IMR-90 (cell line): Measurements from ENCODE around the gene LONP2. TPM values are rescaled to one million over a fixed set of nuclear protein-coding genes. Genes with fewer than 3 reads are reported as not detected.

ENCODE experiments used
- ATAC-seq: fragments of 200-7000 bp; cut with Tn5 transposase; 2 replicates; pipeline ENCODE4 v1.9.1; 2020; ENCODE audit warnings: low read depth, mild to moderate bottlenecking, moderate library complexity
- BruUV-seq: library from RNA; stranded (reverse); fragments of 400-500 nt; replicated peaks from 2 replicates; lab custom pipeline; 2021; lab: Mats Ljungman, UMichigan
- CTCF ChIA-PET: fragments of 300-600 bp; formaldehyde crosslinking; extraction: SDS; loops from one replicate; lab custom pipeline; 2021; ENCODE audit warnings: antibody characterized with exemption; lab: Yijun Ruan, JAX
- POLR2A ChIA-PET: fragments of 300-600 bp; sonication (Branson Sonifier 250); formaldehyde crosslinking; loops from one replicate; lab custom pipeline; 2022; ENCODE audit warnings: antibody characterized with exemption; ENCODE audit not compliant: unreplicated experiment; lab: Charles Lee
- DNase-seq: peaks from one replicate; pipeline ENCODE4 v3.0.0; 2013
- H2AFZ ChIP-seq: replicated peaks from 2 replicates; pipeline ENCODE3; 2013; ENCODE audit warnings: low read length, mild to moderate bottlenecking; ENCODE audit not compliant: poor library complexity
- H2AK5ac ChIP-seq: 2 replicates; pipeline ENCODE4 v1.6.1; 2013; ENCODE audit warnings: low read depth, low read length, inconsistent platforms
- H2AK9ac ChIP-seq: replicated peaks from 2 replicates; pipeline ENCODE3; 2013; ENCODE audit warnings: mild to moderate bottlenecking, low read depth, low read length, moderate library complexity; ENCODE audit not compliant: poor library complexity
- H2BK120ac ChIP-seq: 2 replicates; pipeline ENCODE4 v1.6.1; 2013; ENCODE audit warnings: low read depth, low read length, inconsistent platforms
- H2BK15ac ChIP-seq: 3 replicates; pipeline ENCODE4 v1.6.1; 2013; ENCODE audit warnings: low read depth, low read length, inconsistent platforms
- H2BK20ac ChIP-seq: 2 replicates; pipeline ENCODE4 v1.6.1; 2013; ENCODE audit warnings: low read depth, mild to moderate bottlenecking, inconsistent platforms, low read length, moderate library complexity
- H2BK5ac ChIP-seq: 2 replicates; pipeline ENCODE4 v1.6.1; 2013; ENCODE audit warnings: mild to moderate bottlenecking, low read depth, low read length, inconsistent platforms; ENCODE audit not compliant: poor library complexity, severe bottlenecking
- H3K14ac ChIP-seq: replicated peaks from 2 replicates; pipeline ENCODE4 v1.6.1; 2013; ENCODE audit warnings: low read depth, low read length, inconsistent platforms
- H3K18ac ChIP-seq: 2 replicates; pipeline ENCODE4 v1.6.1; 2013; ENCODE audit warnings: low read depth, low read length, control low read depth
- H3K23ac ChIP-seq: 2 replicates; pipeline ENCODE4 v1.6.1; 2013; ENCODE audit warnings: low read depth, low read length, inconsistent platforms
- H3K27ac ChIP-seq: 2 replicates; pipeline ENCODE4 v1.5.1; 2013; ENCODE audit warnings: mild to moderate bottlenecking, control low read depth, low read length; ENCODE audit not compliant: insufficient read depth
- H3K27me3 ChIP-seq: 2 replicates; pipeline ENCODE4 v1.6.1; 2013; ENCODE audit warnings: low read length; ENCODE audit not compliant: control insufficient read depth, insufficient read depth
- H3K36me3 ChIP-seq: 2 replicates; pipeline ENCODE4 v1.6.1; 2013; ENCODE audit warnings: low read length, mixed read lengths; ENCODE audit not compliant: control insufficient read depth, insufficient read depth
- H3K4ac ChIP-seq: 2 replicates; pipeline ENCODE4 v1.6.1; 2013; ENCODE audit warnings: low read depth, low read length, inconsistent platforms
- H3K4me1 ChIP-seq: 2 replicates; pipeline ENCODE4 v1.6.1; 2013; ENCODE audit warnings: low read length, mixed read lengths; ENCODE audit not compliant: control insufficient read depth, insufficient read depth
- H3K4me2 ChIP-seq: 2 replicates; pipeline ENCODE4 v1.6.1; 2013; ENCODE audit warnings: low read depth, mild to moderate bottlenecking, control low read depth, low read length, moderate library complexity
- H3K4me3 ChIP-seq: 2 replicates; pipeline ENCODE4 v1.5.1; 2013; ENCODE audit warnings: low read depth, mild to moderate bottlenecking, control low read depth, low read length, moderate library complexity; ENCODE audit not compliant: insufficient read depth
- H3K56ac ChIP-seq: 2 replicates; pipeline ENCODE4 v1.6.1; 2013; ENCODE audit warnings: low read length, inconsistent platforms; ENCODE audit not compliant: insufficient read depth; ENCODE audit errors: extremely low read depth
- H3K79me1 ChIP-seq, 2 experiments: 2 replicates each; pipeline ENCODE4 v1.6.1; 2013; ENCODE audit warnings: low read length in 2 of 2, inconsistent platforms in 1 of 2, low read depth in 1 of 2
- H3K9ac ChIP-seq: 2 replicates; pipeline ENCODE4 v1.6.1; 2013; ENCODE audit warnings: low read depth, low read length, control low read depth
- H3K9me1 ChIP-seq: 2 replicates; pipeline ENCODE4 v1.6.1; 2013; ENCODE audit warnings: low read length, inconsistent platforms; ENCODE audit not compliant: insufficient read depth
- H3K9me3 ChIP-seq: 2 replicates; pipeline ENCODE4 v1.6.1; 2013; ENCODE audit warnings: low read length; ENCODE audit not compliant: control insufficient read depth, insufficient read depth
- H4K20me1 ChIP-seq: 2 replicates; pipeline ENCODE4 v1.6.1; 2013; ENCODE audit warnings: low read length, inconsistent platforms; ENCODE audit not compliant: insufficient read depth
- H4K5ac ChIP-seq: 2 replicates; pipeline ENCODE4 v1.6.1; 2013; ENCODE audit warnings: mild to moderate bottlenecking, low read depth, low read length, control low read depth
- H4K8ac ChIP-seq, 2 experiments: 2 replicates each; pipeline ENCODE4 v1.6.1; 2013; ENCODE audit warnings: low read depth in 2 of 2, low read length in 2 of 2, control low read depth in 1 of 2, inconsistent platforms in 1 of 2
- H4K91ac ChIP-seq: 2 replicates; pipeline ENCODE4 v1.6.1; 2013; ENCODE audit warnings: low read depth, low read length, inconsistent platforms; ENCODE audit not compliant: insufficient read depth
- BHLHE40 ChIP-seq: fragments of 150-350 bp; IDR thresholded peaks from 2 replicates; pipeline ENCODE4 v1.6.1; 2016; ENCODE audit warnings: mild to moderate bottlenecking, low read depth, low read length
- CEBPB ChIP-seq: IDR thresholded peaks from 2 replicates; pipeline ENCODE4 v1.6.1; 2012; ENCODE audit warnings: low read depth, low read length, improper control_type of control experiment
- FOS ChIP-seq: fragments of 150-350 bp; IDR thresholded peaks from 2 replicates; pipeline ENCODE4 v1.6.1; 2016; ENCODE audit warnings: low read depth, low read length
- MAZ ChIP-seq: IDR thresholded peaks from 2 replicates; pipeline ENCODE4 v1.6.1; 2012; ENCODE audit warnings: low read depth, mild to moderate bottlenecking, low read length, improper control_type of control experiment, moderate library complexity, borderline replicate concordance
- NFE2L2 ChIP-seq: fragments of 150-350 bp; IDR thresholded peaks from 2 replicates; pipeline ENCODE4 v1.6.1; 2016; ENCODE audit warnings: low read depth, mild to moderate bottlenecking, low read length
- RCOR1 ChIP-seq: IDR thresholded peaks from 2 replicates; pipeline ENCODE4 v1.6.1; 2012; ENCODE audit warnings: mild to moderate bottlenecking, low read length, improper control_type of control experiment; ENCODE audit not compliant: insufficient replicate concordance
- SMC3 ChIP-seq: fragments of 150-350 bp; IDR thresholded peaks from 2 replicates; pipeline ENCODE4 v1.6.1; 2016; ENCODE audit warnings: low read depth, mild to moderate bottlenecking, antibody characterized with exemption, low read length, moderate library complexity
- WGBS, 2 experiments: methylation state at CpG; one replicate each; pipeline versions ENCODE4 v1.1.5 to v1.1.7; 2013; ENCODE audit warnings: missing lambda C conversion rate in 2 of 2; ENCODE audit not compliant: insufficient read length in 1 of 2; ENCODE audit errors: extremely low coverage in 2 of 2; 5-methylcytosine and 5-hydroxymethylcytosine counted together
- dilution Hi-C: fragments of 300-500 bp; cut with HindIII; formaldehyde crosslinking; loops from one replicate; pipeline ENCODE4 v1.14.3; 2018; ENCODE audit warnings: low sequenced_read_pairs; ENCODE audit not compliant: unreplicated experiment
- in situ Hi-C: fragments of 300-500 bp; cut with MboI; formaldehyde crosslinking; loops from 3 replicates; pipeline ENCODE4 v1.14.3; 2019; ENCODE audit warnings: low sequenced_read_pairs, inconsistent platforms, mixed read lengths
- intact Hi-C: fragments of 100-400 bp; cut with micrococcal nuclease; formaldehyde crosslinking; loops from 2 replicates; pipeline ENCODE4 v1.10.0; 2022
- polyA plus RNA-seq, 3 experiments: library from polyadenylated mRNA; depleted of rRNA; stranded (reverse); fragments of >200 nt; gene quantifications; 2 replicates each; pipeline ENCODE4 v1.2.3, GENCODE V29; 2012; ENCODE audit warnings: low replicate concordance in 1 of 3
- total RNA-seq: library from RNA; depleted of rRNA; stranded (reverse); fragments of >200 nt; gene quantifications from 2 replicates; pipeline ENCODE4 v1.2.3, GENCODE V29; 2012
- TF ChIP-seq, protein P1 (sequence below): fragments of 150-350 bp; IDR thresholded peaks from 2 replicates; pipeline ENCODE4 v1.6.1; 2017; ENCODE audit warnings: mild to moderate bottlenecking, antibody characterized with exemption, low read length, low read depth

Gene LONP2
- total and polyA plus RNA-seq, 2 of the 4 experiments (the other 2 are of a cell fraction), result 31.5 to 90.9 TPM

DNA sequence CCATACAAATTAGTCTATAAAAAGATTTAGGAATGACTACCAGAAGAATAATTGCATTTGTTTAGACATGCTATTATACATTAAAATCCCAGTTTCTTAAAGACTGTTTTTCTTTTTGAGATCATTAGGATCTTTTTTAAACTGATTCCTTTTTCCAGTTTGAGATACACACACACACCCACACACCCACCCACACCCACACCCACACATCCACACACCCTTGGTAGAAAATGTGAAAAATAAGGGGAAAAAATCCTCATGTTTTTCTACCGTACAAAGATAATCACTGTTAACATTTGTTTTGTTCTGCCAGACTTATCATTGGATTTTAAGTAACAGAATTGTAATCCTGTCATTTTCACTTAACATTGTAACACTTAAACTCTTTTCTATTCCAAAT is 30.4 kb downstream of the LONP2 start:
- Histone ChIP-seq H3K4me1 (peaks cover 4% of the 10 kb centered on the region), H3K27me3 (no peaks in the 10 kb centered on the region), H4K5ac (no peak overlapping the region), H2BK5ac (no peak overlapping the region), H3K14ac (no peak overlapping the region), H3K18ac (no peak overlapping the region), H3K9ac (no peak overlapping the region), H3K56ac (no peak overlapping the region), H4K91ac (no peak overlapping the region), H2AK5ac (no peak overlapping the region), H2AK9ac (no peak overlapping the region), H3K79me1 (peaks cover 17 to 28% of the 10 kb centered on the region in 2 experiments), H2BK20ac (no peak overlapping the region), H4K8ac (no peak overlapping the region), H2BK120ac (no peak overlapping the region), H3K9me1 (0 out of 2 replicates have a peak, but pooled peaks cover 6% of the 10 kb centered on the region), H2BK15ac (no peak overlapping the region), H3K9me3 (no peaks in the 10 kb centered on the region), H4K20me1 (peaks cover 3% of the 10 kb centered on the region; the same call in 1 of the 2 replicates), H3K4ac (no peak overlapping the region), H3K27ac (no peak overlapping the region), H3K4me3 (no peak overlapping the region), H2AFZ (no peak overlapping the region), H3K23ac (no peak overlapping the region), H3K36me3 (peaks cover 17% of the 10 kb centered on the region), H3K4me2 (no peak overlapping the region)
- dilution Hi-C loops (no loop called here), in situ Hi-C loops (no loop called here), intact Hi-C loops (loop anchor here (5.0 kb wide), 2 partner anchors 48 to 348 kb away; no protein-coding TSS in a partner anchor)
- POLR2A ChIA-PET, result no interaction called here
- CTCF ChIA-PET, result no interaction called here
- TF ChIP-seq BHLHE40 (no peak), FOS (no peak), RCOR1 (no peak), NFE2L2 (no peak), CEBPB (no peak), SMC3 (no peak), MAZ (no peak)
- TF ChIP-seq, protein P1, sequence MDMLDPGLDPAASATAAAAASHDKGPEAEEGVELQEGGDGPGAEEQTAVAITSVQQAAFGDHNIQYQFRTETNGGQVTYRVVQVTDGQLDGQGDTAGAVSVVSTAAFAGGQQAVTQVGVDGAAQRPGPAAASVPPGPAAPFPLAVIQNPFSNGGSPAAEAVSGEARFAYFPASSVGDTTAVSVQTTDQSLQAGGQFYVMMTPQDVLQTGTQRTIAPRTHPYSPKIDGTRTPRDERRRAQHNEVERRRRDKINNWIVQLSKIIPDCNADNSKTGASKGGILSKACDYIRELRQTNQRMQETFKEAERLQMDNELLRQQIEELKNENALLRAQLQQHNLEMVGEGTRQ, result no peak
- no TSS peak for BruUV-seq
- ATAC-seq, result no peak
- DNase-seq, result no peak
- WGBS, 2 experiments, result no CpG with 5 or more reads among the region's 1 CpG
